Measurements from ENCODE around the gene DNAAF3.

GRCh38 chr19:55188625-55189024 lies 22.2 kb upstream of the DNAAF3 start:
- TF ChIP-seq POLR2AphosphoS5 (IDR thresholded peaks at IDR 0.05; ENCODE audit: low read depth, low read length) (no peak), TCF12 (IDR thresholded peaks at IDR 0.05) (no peak), REST (IDR thresholded peaks at IDR 0.05; ENCODE audit: low read depth, low read length) (no peak), CTCF (IDR thresholded peaks at IDR 0.05) (no peak), EP300 (IDR thresholded peaks at IDR 0.05; ENCODE audit: borderline replicate concordance in 1 of 2, low read depth in 1 of 2, low read length in 1 of 2) (no peak)
